A673 (cell line): ENCODE results near the gene ADK.

Experiments used
- EZH2 ChIP-seq: fragments of 200-600 bp; sonication (generic); IDR thresholded peaks from 2 replicates; pipeline ENCODE4 v1.6.1; 2017; ENCODE audit warnings: borderline replicate concordance, low read depth, mild to moderate bottlenecking, mixed read lengths, antibody characterized with exemption, low read length; ENCODE audit not compliant: poor library complexity, severe bottlenecking
- TF ChIP-seq, protein P1 (sequence below): fragments of 300-800, 200-600 bp; sonication (generic); conservative IDR thresholded peaks from 2 replicates; pipeline ENCODE4 v1.5.1; 2017; ENCODE audit warnings: low read depth, mild to moderate bottlenecking, antibody characterized with exemption, low read length, moderate library complexity, mixed read lengths

GRCh38 chr10:74640134-74640921 lies 489.3 kb downstream of the ADK start:
- TF ChIP-seq, protein P1, sequence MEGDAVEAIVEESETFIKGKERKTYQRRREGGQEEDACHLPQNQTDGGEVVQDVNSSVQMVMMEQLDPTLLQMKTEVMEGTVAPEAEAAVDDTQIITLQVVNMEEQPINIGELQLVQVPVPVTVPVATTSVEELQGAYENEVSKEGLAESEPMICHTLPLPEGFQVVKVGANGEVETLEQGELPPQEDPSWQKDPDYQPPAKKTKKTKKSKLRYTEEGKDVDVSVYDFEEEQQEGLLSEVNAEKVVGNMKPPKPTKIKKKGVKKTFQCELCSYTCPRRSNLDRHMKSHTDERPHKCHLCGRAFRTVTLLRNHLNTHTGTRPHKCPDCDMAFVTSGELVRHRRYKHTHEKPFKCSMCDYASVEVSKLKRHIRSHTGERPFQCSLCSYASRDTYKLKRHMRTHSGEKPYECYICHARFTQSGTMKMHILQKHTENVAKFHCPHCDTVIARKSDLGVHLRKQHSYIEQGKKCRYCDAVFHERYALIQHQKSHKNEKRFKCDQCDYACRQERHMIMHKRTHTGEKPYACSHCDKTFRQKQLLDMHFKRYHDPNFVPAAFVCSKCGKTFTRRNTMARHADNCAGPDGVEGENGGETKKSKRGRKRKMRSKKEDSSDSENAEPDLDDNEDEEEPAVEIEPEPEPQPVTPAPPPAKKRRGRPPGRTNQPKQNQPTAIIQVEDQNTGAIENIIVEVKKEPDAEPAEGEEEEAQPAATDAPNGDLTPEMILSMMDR, result no peak
- no peak for TF ChIP-seq EZH2
